Uterus (tissue), 2 donors: ENCODE measurements around the gene SERP1.

Experiments
- POLR2A ChIP-seq, 2 donors: fragments of 450-650 bp; IDR thresholded peaks; one replicate each; pipeline ENCODE4 v1.6.1; 2016; ENCODE audit warnings: antibody characterized with exemption in 2 of 2, mild to moderate bottlenecking in 1 of 2, moderate library complexity in 1 of 2
- TF ChIP-seq, protein P1 (sequence below), 4 experiments: fragments of 200-600 bp in 2 of 4; fragments of 450-650 bp in 2 of 4; sonication (generic) in 2 of 4; IDR thresholded peaks; one replicate each; pipeline ENCODE4 v1.5.1; 2016 to 2019; ENCODE audit warnings: antibody characterized with exemption in 4 of 4, mild to moderate bottlenecking in 2 of 4, moderate library complexity in 1 of 4

DNA sequence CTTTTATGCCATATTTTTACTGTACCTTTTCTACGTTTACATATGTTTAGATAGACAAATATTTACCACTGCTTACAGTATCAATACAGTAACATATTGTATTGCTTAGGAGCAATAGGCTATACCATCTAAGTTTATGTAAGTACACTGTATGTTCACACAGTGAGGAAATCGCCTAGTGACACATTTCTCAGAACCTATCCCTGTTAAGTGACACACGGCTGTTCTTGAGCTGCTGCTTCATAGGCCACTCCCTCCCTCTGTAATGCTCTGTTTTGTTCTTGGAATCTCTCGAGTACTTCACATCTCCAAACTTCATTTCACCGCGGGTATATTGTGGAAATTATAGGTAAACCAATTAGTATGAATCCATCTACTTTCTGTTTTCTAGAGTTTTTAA lies 43.5 kb upstream of the SERP1 start:
- TF ChIP-seq, protein P1, sequence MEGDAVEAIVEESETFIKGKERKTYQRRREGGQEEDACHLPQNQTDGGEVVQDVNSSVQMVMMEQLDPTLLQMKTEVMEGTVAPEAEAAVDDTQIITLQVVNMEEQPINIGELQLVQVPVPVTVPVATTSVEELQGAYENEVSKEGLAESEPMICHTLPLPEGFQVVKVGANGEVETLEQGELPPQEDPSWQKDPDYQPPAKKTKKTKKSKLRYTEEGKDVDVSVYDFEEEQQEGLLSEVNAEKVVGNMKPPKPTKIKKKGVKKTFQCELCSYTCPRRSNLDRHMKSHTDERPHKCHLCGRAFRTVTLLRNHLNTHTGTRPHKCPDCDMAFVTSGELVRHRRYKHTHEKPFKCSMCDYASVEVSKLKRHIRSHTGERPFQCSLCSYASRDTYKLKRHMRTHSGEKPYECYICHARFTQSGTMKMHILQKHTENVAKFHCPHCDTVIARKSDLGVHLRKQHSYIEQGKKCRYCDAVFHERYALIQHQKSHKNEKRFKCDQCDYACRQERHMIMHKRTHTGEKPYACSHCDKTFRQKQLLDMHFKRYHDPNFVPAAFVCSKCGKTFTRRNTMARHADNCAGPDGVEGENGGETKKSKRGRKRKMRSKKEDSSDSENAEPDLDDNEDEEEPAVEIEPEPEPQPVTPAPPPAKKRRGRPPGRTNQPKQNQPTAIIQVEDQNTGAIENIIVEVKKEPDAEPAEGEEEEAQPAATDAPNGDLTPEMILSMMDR (IDR thresholded peaks at IDR 0.05), result no peak
- no peak for TF ChIP-seq POLR2A (IDR thresholded peaks at IDR 0.05)
